Endometrial microvascular endothelial cells (primary cell): ENCODE data around the gene NLRP6. TPM values are rescaled to one million over a fixed set of nuclear protein-coding genes. Genes with fewer than 3 reads are reported as not detected.
"Not testable (repeated sequence)": the region's sequence is repeated elsewhere in the genome, so short reads cannot be mapped to it uniquely, and the experiment has no call there.

Source experiments
- in situ Hi-C: cut with HindIII; loops from 2 replicates; pipeline ENCODE4 v1.10.0; 2017; ENCODE audit warnings: low sequenced_read_pairs, low pct_unique_long_range_greater_than_20kb; ENCODE audit errors: inconsistent ontology term
- total RNA-seq: library from RNA; depleted of rRNA; stranded (reverse); fragments of >200 nt; gene quantifications from one replicate; pipeline ENCODE4 v1.2.3, GENCODE V29; 2015; ENCODE audit errors: inconsistent ontology term

The NLRP6 gene
- total RNA-seq: not detected

- in situ Hi-C loops: no loop called here
These were observed at the start of gene NLRP6 for GRCh38 chr11:278001-278951. NLRP6 (plus strand) TSS chr11:278407; CDS start chr11:278570, 163 bp downstream.

GRCh38 chr11:230431-230830 is 47.8 kb upstream of the NLRP6 start:
- in situ Hi-C loops: no loop called here

- in situ Hi-C loops: no loop called here
These were observed 45.2 kb upstream of the NLRP6 start for GRCh38 chr11:232783-233565.

GRCh38 chr11:235180-235579 is 43.0 kb upstream of the NLRP6 start:
- in situ Hi-C loops: no loop called here

- in situ Hi-C loops: no loop called here
These were observed 42.6 kb upstream of the NLRP6 start for GRCh38 chr11:235609-235996.

GRCh38 chr11:235997-236773 is 42.0 kb upstream of the NLRP6 start, which contains the start of gene SIRT3:
SIRT3 (minus strand) TSS chr11:236342; CDS start chr11:236328, 14 bp downstream.
- in situ Hi-C loops: no loop called here

GRCh38 chr11:236774-237767 is 41.1 kb upstream of the NLRP6 start, which contains the start of gene PSMD13:
PSMD13 (plus strand) TSS chr11:236976; CDS start chr11:237050, 74 bp downstream.
- in situ Hi-C loops: no loop called here

- in situ Hi-C loops: not testable (repeated sequence)
These were observed 39.9 kb upstream of the NLRP6 start for GRCh38 chr11:238346-238745.

GRCh38 chr11:240315-240714 is 37.9 kb upstream of the NLRP6 start:
- in situ Hi-C loops: no loop called here

- in situ Hi-C loops: no loop called here
These were observed 36.6 kb upstream of the NLRP6 start for GRCh38 chr11:241634-242033.

- in situ Hi-C loops: no loop called here
These were observed 33.8 kb upstream of the NLRP6 start for GRCh38 chr11:244376-244775.

- in situ Hi-C loops: no loop called here
These were observed 29.1 kb upstream of the NLRP6 start for GRCh38 chr11:249062-249461.

GRCh38 chr11:250274-250673 is 27.9 kb upstream of the NLRP6 start:
- in situ Hi-C loops: no loop called here

- in situ Hi-C loops: no loop called here
These were observed 27.4 kb upstream of the NLRP6 start for GRCh38 chr11:250740-251299.

GRCh38 chr11:251550-251949 is 26.7 kb upstream of the NLRP6 start:
- in situ Hi-C loops: no loop called here

GRCh38 chr11:252666-253065 is 25.5 kb upstream of the NLRP6 start:
- in situ Hi-C loops: no loop called here

- in situ Hi-C loops: no loop called here
These were observed 24.9 kb upstream of the NLRP6 start for GRCh38 chr11:253160-253885.
